HG02840 (cell line): ENCODE data around the gene MYH16.
"Not testable (repeated sequence)": the region's sequence is repeated elsewhere in the genome, so short reads cannot be mapped to it uniquely, and the experiment has no call there.

Experiments used
- ATAC-seq: cut with Tn5 transposase; IDR thresholded peaks from one replicate; pipeline ENCODE4 v1.9.1; 2021; ENCODE audit warnings: mild to moderate bottlenecking, moderate library complexity, moderate number of reproducible peaks; ENCODE audit not compliant: unreplicated experiment, low FRiP score

Gene MYH16

GRCh38 chr7:99257065-99257464, 15.6 kb upstream of the MYH16 start:
- no peak for ATAC-seq

- no peak for ATAC-seq
Measured at GRCh38 chr7:99257675-99258074, 15.0 kb upstream of the MYH16 start.

- ATAC-seq, result no peak
Measured at GRCh38 chr7:99258501-99258900, 14.1 kb upstream of the MYH16 start.

- no peak for ATAC-seq
Measured at GRCh38 chr7:99260395-99260794, 12.2 kb upstream of the MYH16 start.

- no peak for ATAC-seq
Measured at GRCh38 chr7:99261646-99262045, 11.0 kb upstream of the MYH16 start.

- no peak for ATAC-seq
Measured at GRCh38 chr7:99265848-99266480, 6.7 kb upstream of the MYH16 start.

GRCh38 chr7:99267481-99267840, 5.2 kb upstream of the MYH16 start:
- ATAC-seq, result no peak

- no peak for ATAC-seq
Measured at GRCh38 chr7:99267841-99268576, 4.6 kb upstream of the MYH16 start.

GRCh38 chr7:99268577-99268908, 4.1 kb upstream of the MYH16 start:
- ATAC-seq, result no peak

- ATAC-seq, result no peak
Measured at GRCh38 chr7:99270702-99271101, 1.9 kb upstream of the MYH16 start.

GRCh38 chr7:99273561-99273960, 922 bp downstream of the MYH16 start:
- ATAC-seq, result not testable (repeated sequence)

GRCh38 chr7:99274908-99275307, 2.3 kb downstream of the MYH16 start:
- not testable (repeated sequence) for ATAC-seq

- ATAC-seq, result no peak
Measured at GRCh38 chr7:99275496-99275895, 2.9 kb downstream of the MYH16 start.

GRCh38 chr7:99278180-99278579, 5.5 kb downstream of the MYH16 start:
- ATAC-seq, result no peak

- ATAC-seq, result not testable (repeated sequence)
Measured at GRCh38 chr7:99284165-99284564, 11.5 kb downstream of the MYH16 start.

GRCh38 chr7:99287779-99288534, 15.3 kb downstream of the MYH16 start:
- no peak for ATAC-seq

GRCh38 chr7:99289185-99289584, 16.5 kb downstream of the MYH16 start:
- ATAC-seq, result no peak

GRCh38 chr7:99290148-99290547, 17.5 kb downstream of the MYH16 start:
- ATAC-seq, result not testable (repeated sequence)

- no peak for ATAC-seq
Measured at GRCh38 chr7:99290980-99291607, 18.5 kb downstream of the MYH16 start.

GRCh38 chr7:99292127-99292526, 19.5 kb downstream of the MYH16 start:
- no peak for ATAC-seq

GRCh38 chr7:99293167-99293566, 20.5 kb downstream of the MYH16 start:
- no peak for ATAC-seq
